Testis (tissue), 3 donors: ENCODE results near the gene ACAA2. TPM values are rescaled to one million over a fixed set of nuclear protein-coding genes. Genes with fewer than 3 reads are reported as not detected.

Experiments used
- DNase-seq: peaks from one replicate; pipeline ENCODE4 v3.0.0-alpha.2; 2019
- H3K27ac ChIP-seq, 2 donors: fragments of 200-600 bp; sonication (generic); one replicate each; pipeline ENCODE4 v1.5.1; 2019
- H3K27me3 ChIP-seq: fragments of 200-600 bp; sonication (generic); one replicate; pipeline ENCODE4 v1.5.1; 2019
- H3K36me3 ChIP-seq: fragments of 200-600 bp; sonication (generic); one replicate; pipeline ENCODE4 v1.5.1; 2017; ENCODE audit warnings: low read depth; ENCODE audit errors: missing control alignments
- H3K4me1 ChIP-seq: fragments of 200-600 bp; sonication (generic); one replicate; pipeline ENCODE4 v1.5.1; 2019
- H3K4me3 ChIP-seq, 2 donors: fragments of 200-600 bp; sonication (generic); one replicate each; pipeline ENCODE4 v1.5.1; 2017 to 2019
- H3K9me3 ChIP-seq: fragments of 200-600 bp; sonication (generic); one replicate; pipeline ENCODE4 v1.5.1; 2017
- CTCF ChIP-seq, 3 experiments: fragments of 450-650 bp in 2 of 3; fragments of 200-600 bp in 1 of 3; sonication (generic) in 1 of 3; IDR thresholded peaks; one replicate each; pipeline ENCODE4 v1.5.1; 2016 to 2019; ENCODE audit warnings: antibody characterized with exemption in 3 of 3, mild to moderate bottlenecking in 2 of 3, moderate library complexity in 1 of 3
- POLR2A ChIP-seq: fragments of 450-650 bp; IDR thresholded peaks from one replicate; pipeline ENCODE4 v1.6.1; 2017; ENCODE audit warnings: antibody characterized with exemption, mild to moderate bottlenecking, moderate library complexity
- WGBS, 2 donors: methylation state at CpG; one replicate each; pipeline ENCODE4 v1.1.5; 2018; 5-methylcytosine and 5-hydroxymethylcytosine counted together
- intact Hi-C: fragments of 100-400 bp; cut with DNase I; formaldehyde crosslinking; loops from one replicate; pipeline ENCODE4 v1.15.1; 2023; ENCODE audit warnings: low total_unique reads
- polyA plus RNA-seq: library from polyadenylated mRNA; stranded (reverse); fragments of 350-450 nt; fragmentation: Illumina TruSeq; extraction: RNeasy Lipid Tissue Mini Kit (QIAGEN cat#74804); gene quantifications from one replicate; pipeline ENCODE4 v1.2.3, GENCODE V29; 2014; ENCODE audit warnings: low read depth, low replicate concordance; ENCODE audit not compliant: insufficient read depth
- total RNA-seq, 2 donors: library from RNA; depleted of rRNA; stranded (reverse); fragments of >200 nt; gene quantifications; one replicate each; pipeline ENCODE4 v1.2.3, GENCODE V29; 2016

Gene ACAA2
- total and polyA plus RNA-seq, 3 donors from 2014 or later = 42.2 to 77.2 (median 48.7) TPM

- WGBS, 2 donors = 75 to 84% methylated on average over 5 to 6 of the region's 6 CpGs
- DNase-seq = no peak
- intact Hi-C loops = no loop called here
These were observed 30.7 kb upstream of the ACAA2 start for GRCh38 chr18:49843778-49844625.

GRCh38 chr18:49843131-49843530, 29.8 kb upstream of the ACAA2 start:
- WGBS, 2 donors = 90 to 93% methylated on average over 10 of the region's 10 CpGs
- no peaks in the 10 kb centered on the region for H3K9me3 ChIP-seq
- H3K4me1 ChIP-seq = no peaks in the 10 kb centered on the region
- intact Hi-C loops = no loop called here
- no peak overlapping the region for H3K27ac ChIP-seq
- no peaks in the 10 kb centered on the region for H3K27me3 ChIP-seq
- no peak overlapping the region for H3K4me3 ChIP-seq
- no peaks in the 10 kb centered on the region for H3K36me3 ChIP-seq
- TF ChIP-seq CTCF (IDR thresholded peaks at IDR 0.05) = no peak
- no peak for TF ChIP-seq POLR2A
- no peak for DNase-seq

More at GRCh38 chr18:49843778-49844625, 30.7 kb upstream of the ACAA2 start:
- TF ChIP-seq POLR2A (no peak), CTCF (IDR thresholded peaks at IDR 0.05) (no peak)
- no peaks in the 10 kb centered on the region for H3K27me3 ChIP-seq
- H3K27ac ChIP-seq = no peak overlapping the region
- H3K4me3 ChIP-seq = no peak overlapping the region
- no peaks in the 10 kb centered on the region for H3K4me1 ChIP-seq
- no peaks in the 10 kb centered on the region for H3K9me3 ChIP-seq
- no peaks in the 10 kb centered on the region for H3K36me3 ChIP-seq

DNA sequence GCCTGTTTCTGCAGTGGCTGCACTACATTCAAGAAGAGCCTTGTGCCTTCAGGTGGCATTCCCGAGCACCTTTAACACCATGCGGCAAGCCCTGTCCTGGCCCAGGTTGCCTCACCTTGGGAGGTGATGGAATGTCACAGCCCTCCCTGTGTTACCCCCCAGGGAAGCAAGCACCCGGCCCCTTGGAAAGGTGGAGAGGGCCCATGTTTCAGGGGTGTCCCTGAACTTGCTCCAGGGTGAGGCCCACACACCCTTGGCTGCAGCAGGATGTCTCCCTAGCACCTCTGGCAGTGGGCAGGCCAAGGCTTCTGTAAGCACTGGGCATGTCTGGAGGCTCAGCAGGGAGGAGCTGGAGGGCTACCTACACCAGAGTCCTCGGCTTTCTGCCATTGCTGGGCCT, 29.3 kb upstream of the ACAA2 start:
- H3K4me1 ChIP-seq = no peaks in the 10 kb centered on the region
- DNase-seq = no peak
- TF ChIP-seq POLR2A (no peak), CTCF (IDR thresholded peaks at IDR 0.05) (no peak)
- no peaks in the 10 kb centered on the region for H3K27me3 ChIP-seq
- no peaks in the 10 kb centered on the region for H3K9me3 ChIP-seq
- H3K4me3 ChIP-seq = no peak overlapping the region
- 86 to 87% methylated on average over 1 to 4 of the region's 4 CpGs for WGBS, 2 donors
- H3K36me3 ChIP-seq = no peaks in the 10 kb centered on the region
- intact Hi-C loops = no loop called here
- H3K27ac ChIP-seq = no peak overlapping the region

GRCh38 chr18:49841236-49842217, 28.2 kb upstream of the ACAA2 start:
- Histone ChIP-seq H3K4me1 (no peaks in the 10 kb centered on the region), H3K36me3 (no peaks in the 10 kb centered on the region), H3K27ac (no peak overlapping the region), H3K4me3 (no peak overlapping the region), H3K27me3 (no peaks in the 10 kb centered on the region), H3K9me3 (no peaks in the 10 kb centered on the region)
- no peak for DNase-seq
- WGBS, 2 donors = 93 to 94% methylated on average over 9 to 12 of the region's 12 CpGs
- TF ChIP-seq POLR2A (no peak), CTCF (IDR thresholded peaks at IDR 0.05) (no peak)
- intact Hi-C loops = no loop called here
